ENCODE data around the gene CISD1. TPM values are rescaled to one million over a fixed set of nuclear protein-coding genes. Genes with fewer than 3 reads are reported as not detected.

CISD1 gene
- total RNA-seq, 8 experiments from 2014 or later: 32.0 to 65.0 (median 41.4) TPM

DNA sequence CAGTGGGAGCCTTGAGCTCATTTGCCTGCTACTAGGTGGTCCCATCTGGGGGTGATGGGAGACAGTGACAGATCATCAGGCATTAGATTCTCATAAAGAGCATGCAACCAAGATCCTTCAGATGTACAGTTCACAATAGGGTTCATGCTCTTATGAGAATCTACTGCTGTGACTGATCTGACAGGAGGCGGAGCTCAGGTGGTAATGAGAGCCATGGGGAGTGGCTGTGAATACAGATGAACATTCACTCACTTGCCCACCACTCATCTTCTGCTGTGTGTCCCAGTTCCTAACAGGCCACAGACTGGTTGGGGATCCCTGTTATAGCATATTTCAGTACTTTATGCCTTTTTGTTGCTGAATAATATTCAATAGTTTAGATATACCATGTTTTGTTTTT lies 59.3 kb downstream of the CISD1 start:
- 80 to 100% (median 92%) methylated on average over 1 of the region's 1 CpG; no CpG with 5 or more reads in 6 of the 10 experiments for WGBS, 10 experiments
- H3K27ac ChIP-seq: no peak overlapping the region
- in situ Hi-C loops (cut with MboI; ENCODE audit: low pct_unique_long_range_greater_than_20kb in 2 of 9, low sequenced_read_pairs in 9 of 9, unreplicated experiment in 9 of 9): no loop called here
- ATAC-seq (replicated peaks in 6 of 8): no peak
- H3K4me1 ChIP-seq (replicated peaks in 1 of 2): no peaks in the 10 kb centered on the region
- H3K4me3 ChIP-seq: no peak overlapping the region

DNA sequence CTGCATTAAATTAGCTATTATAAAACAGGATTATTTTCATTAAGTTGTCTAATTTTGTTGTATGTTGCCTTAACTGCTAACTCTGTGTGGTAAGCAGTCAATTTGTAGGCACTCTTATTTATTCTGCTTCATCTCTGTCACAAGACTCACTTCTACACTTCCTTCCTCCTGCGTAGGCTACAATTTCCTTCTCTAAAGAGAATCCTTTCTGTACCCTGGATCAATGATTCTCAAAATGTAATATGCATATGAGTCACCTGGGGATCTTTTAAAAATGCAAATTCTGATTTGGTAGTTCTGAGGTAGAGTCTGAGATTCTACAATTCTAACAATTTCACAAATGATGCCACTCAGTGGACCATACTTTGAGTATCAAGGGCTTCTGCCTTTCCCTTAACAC lies 61.5 kb downstream of the CISD1 start:
- Histone ChIP-seq H3K27ac (no peak overlapping the region), H3K4me1 (replicated peaks in 1 of 2) (no peaks in the 10 kb centered on the region), H3K4me3 (no peak overlapping the region)
- in situ Hi-C loops (cut with MboI; ENCODE audit: low pct_unique_long_range_greater_than_20kb in 2 of 9, low sequenced_read_pairs in 9 of 9, unreplicated experiment in 9 of 9): no loop called here
- 50 to 100% (median 83%) methylated on average over 1 of the region's 1 CpG; no CpG with 5 or more reads in 2 of the 10 experiments for WGBS, 10 experiments
- ATAC-seq (replicated peaks in 6 of 8): no peak

DNA sequence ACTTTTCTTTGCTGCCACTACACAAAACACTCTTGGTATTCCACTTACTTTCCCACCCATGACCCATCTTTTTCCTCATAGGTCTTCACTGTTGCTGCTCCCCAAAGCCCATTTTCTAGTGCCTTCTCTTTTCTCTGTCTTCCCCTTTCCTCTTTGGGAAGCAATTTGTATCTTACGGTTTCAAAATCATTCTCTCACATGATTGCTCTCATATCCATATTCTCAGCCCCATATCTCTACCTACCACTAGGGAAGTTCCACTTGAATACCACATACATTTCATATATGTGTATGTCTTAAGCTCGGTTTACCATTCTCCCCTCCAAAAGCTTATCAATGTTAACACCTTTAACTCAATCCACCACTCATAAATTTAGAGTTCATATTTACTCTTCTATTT lies 62.7 kb downstream of the CISD1 start:
- WGBS, 10 experiments: 8 to 95% (median 80%) methylated on average over 1 to 2 of the region's 2 CpGs; no CpG with 5 or more reads in 1 of the 10 experiments
- Histone ChIP-seq H3K27ac (no peak overlapping the region), H3K4me1 (replicated peaks in 1 of 2) (peaks cover 4 to 8% of the 10 kb centered on the region in 2 donors), H3K4me3 (no peak overlapping the region)
- ATAC-seq (replicated peaks in 6 of 8): no peak
- in situ Hi-C loops (cut with MboI; ENCODE audit: low pct_unique_long_range_greater_than_20kb in 2 of 9, low sequenced_read_pairs in 9 of 9, unreplicated experiment in 9 of 9): no loop called here

DNA sequence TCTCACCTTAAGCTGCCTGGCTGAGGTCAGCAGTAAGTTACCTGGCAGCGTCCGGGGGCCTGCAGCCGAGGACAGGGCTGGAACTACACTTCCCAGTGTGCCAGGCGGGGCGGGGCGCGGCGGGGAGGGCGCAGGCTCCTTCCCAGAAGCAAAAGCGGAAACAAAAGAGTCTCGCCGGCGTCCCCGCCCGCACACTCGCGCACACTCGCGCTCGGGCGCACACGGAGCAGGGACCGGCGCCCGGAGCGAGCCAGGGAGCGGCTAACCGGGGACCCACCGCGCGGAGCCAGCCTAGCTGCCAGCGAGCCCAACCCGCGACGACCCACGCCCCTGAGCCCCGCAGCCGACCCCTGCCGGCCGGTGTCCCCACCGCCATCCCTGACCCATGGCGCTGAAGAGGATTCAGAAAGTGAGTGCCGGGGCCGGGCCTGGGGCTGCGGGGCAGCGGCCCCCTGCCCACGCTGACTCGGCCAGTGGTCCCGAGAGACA lies 65.9 kb downstream of the CISD1 start, which contains the start of gene UBE2D1:
TSS of gene UBE2D1 (plus strand) at position 190 of the 489 bp plus-strand sequence. CDS start at position 386, 196 bp downstream.
- in situ Hi-C loops (cut with MboI; ENCODE audit: low pct_unique_long_range_greater_than_20kb in 2 of 9, low sequenced_read_pairs in 9 of 9, unreplicated experiment in 9 of 9): no loop called here
- Histone ChIP-seq H3K4me1 (replicated peaks in 1 of 2) (peaks cover 4 to 10% of the 10 kb centered on the region in 2 donors), H3K27ac (peak within 1 kb of the TSS; percentile 52 to 55), H3K4me3 (peak within 1 kb of the TSS; percentile 89 to 100 (median 95))
- WGBS, 10 experiments: 0% methylated on average over 1 to 2 of the region's 49 CpGs; no CpG with 5 or more reads in 8 of the 10 experiments
- peak; percentile 91 to 96 (median 95) for ATAC-seq (replicated peaks in 6 of 8)

DNA sequence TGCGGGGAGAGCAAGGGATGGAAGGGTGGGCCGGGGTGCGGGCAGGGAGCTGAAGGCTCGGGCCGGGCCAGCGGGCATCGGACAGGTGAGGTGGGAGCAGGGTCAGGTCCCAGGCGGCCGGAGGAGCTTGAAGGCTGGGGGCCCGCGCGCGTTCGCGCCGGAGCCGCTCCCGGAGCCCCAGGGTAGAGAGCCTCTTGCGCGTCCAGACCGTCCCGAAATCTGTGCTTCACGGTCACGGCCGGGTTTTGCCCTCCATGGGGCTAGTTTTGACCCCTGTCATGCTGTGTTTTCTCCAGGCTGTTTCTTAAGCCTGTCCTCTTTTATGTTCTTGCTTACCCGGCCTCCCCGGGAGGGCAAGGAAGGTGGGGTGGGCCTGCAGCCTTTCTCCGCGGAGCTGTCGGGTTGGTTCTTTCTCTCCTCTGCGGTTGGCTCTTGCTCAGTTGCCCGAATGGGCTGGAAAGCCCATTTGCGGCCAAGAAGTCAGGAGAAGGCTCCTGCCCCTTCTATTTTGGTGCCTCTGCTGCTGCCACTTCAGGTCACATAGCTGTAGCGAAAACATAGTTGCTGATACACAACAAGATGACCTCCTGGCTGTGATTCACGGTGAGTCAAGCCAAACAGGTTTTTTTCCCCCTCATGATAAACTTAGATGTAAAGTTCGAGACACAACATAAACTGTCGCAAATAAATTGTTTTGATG lies 66.5 kb downstream of the CISD1 start:
- Histone ChIP-seq H3K4me1 (replicated peaks in 1 of 2) (peaks cover 4 to 14% of the 10 kb centered on the region in 2 donors), H3K27ac (peak overlapping the region; percentile 52 to 55), H3K4me3 (peak overlapping the region; percentile 89 to 100 (median 95))
- ATAC-seq (replicated peaks in 6 of 8): peak; percentile 67 to 76 (median 70)
- in situ Hi-C loops (cut with MboI; ENCODE audit: low pct_unique_long_range_greater_than_20kb in 2 of 9, low sequenced_read_pairs in 9 of 9, unreplicated experiment in 9 of 9): no loop called here
- 0 to 36% (median 5%) methylated on average over 1 to 10 of the region's 37 CpGs for WGBS, 10 experiments

DNA sequence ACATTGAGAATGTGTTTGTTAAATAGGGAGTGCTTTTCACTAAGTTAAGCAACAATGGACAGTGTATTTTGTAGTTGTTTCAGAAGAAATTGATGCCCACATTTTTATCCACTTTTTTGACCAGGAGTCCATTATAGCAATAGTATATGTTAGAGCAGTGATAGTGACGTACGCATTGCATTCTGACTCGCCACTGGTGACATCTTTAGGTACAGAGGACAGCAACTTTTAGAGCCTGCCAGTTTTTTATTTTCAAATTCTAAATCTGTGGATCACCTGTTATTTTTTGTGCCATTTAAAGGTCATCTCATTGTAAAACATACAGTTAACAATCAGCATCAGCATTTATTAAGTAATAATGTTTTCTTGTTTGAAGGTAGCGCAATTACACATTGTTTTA lies 67.3 kb downstream of the CISD1 start:
- 80 to 100% (median 90%) methylated on average over 1 to 4 of the region's 4 CpGs; no CpG with 5 or more reads in 4 of the 10 experiments for WGBS, 10 experiments
- no peak for ATAC-seq (replicated peaks in 6 of 8)
- no peak overlapping the region for H3K27ac ChIP-seq

More for the DNA sequence above, 67.3 kb downstream of the CISD1 start:
- in situ Hi-C loops (cut with MboI; ENCODE audit: low pct_unique_long_range_greater_than_20kb in 2 of 9, low sequenced_read_pairs in 9 of 9, unreplicated experiment in 9 of 9): no loop called here
- Histone ChIP-seq H3K4me3 (peak overlapping the region; percentile 89 to 100 (median 95)), H3K4me1 (replicated peaks in 1 of 2) (peaks cover 4 to 17% of the 10 kb centered on the region in 2 donors)

Other genes starting within 250 kb of the CISD1 start
- 10 to 100 TPM in 7 of 8 experiments, 1 to 10 TPM in 1; 8.5 to 12.4 (median 11.6) TPM for gene IPMK, start 1.3 kb upstream of the CISD1 start, total RNA-seq
- gene UBE2D1, start 65.8 kb downstream of the CISD1 start, total RNA-seq: 10 to 100 TPM; 11.5 to 27.3 (median 20.8) TPM
- gene TFAM, start 116.2 kb downstream of the CISD1 start, total RNA-seq: 10 to 100 TPM; 26.1 to 64.8 (median 30.7) TPM
- gene BICC1, start 243.7 kb downstream of the CISD1 start, total RNA-seq: 10 to 100 TPM in 1 of 8 experiments, 1 to 10 TPM in 5, under 1 TPM in 2; 0.15 to 28.2 (median 3.2) TPM

Measured in motor neuron (in vitro differentiated cells).